ENCODE results near the gene KDM3B.
A peak's percentile ranks its signal among the peaks of the same experiment; 100 is the strongest.

KDM3B gene

GRCh38 chr5:138453590-138453989 is 101.1 kb downstream of the KDM3B start:
- no peak for DNase-seq (ENCODE audit: low read depth)

GRCh38 chr5:138454121-138454520 is 101.6 kb downstream of the KDM3B start:
- DNase-seq (ENCODE audit: low read depth): no peak

GRCh38 chr5:138455232-138455930 is 102.9 kb downstream of the KDM3B start:
- no peak for DNase-seq (ENCODE audit: low read depth)

GRCh38 chr5:138457531-138458275 is 105.2 kb downstream of the KDM3B start:
- no peak for DNase-seq (ENCODE audit: low read depth)

GRCh38 chr5:138458384-138458783 is 105.9 kb downstream of the KDM3B start:
- DNase-seq (ENCODE audit: low read depth): no peak

- DNase-seq (ENCODE audit: low read depth): no peak
Observed at GRCh38 chr5:138458856-138459255, 106.4 kb downstream of the KDM3B start.

GRCh38 chr5:138459311-138459933 is 106.9 kb downstream of the KDM3B start:
- DNase-seq (ENCODE audit: low read depth): no peak

- DNase-seq (ENCODE audit: low read depth): no peak
Observed at GRCh38 chr5:138460032-138460693, 107.7 kb downstream of the KDM3B start.

- DNase-seq (ENCODE audit: low read depth): no peak
Observed at GRCh38 chr5:138461343-138462125, 109.0 kb downstream of the KDM3B start.

- no peak for DNase-seq (ENCODE audit: low read depth)
Observed at GRCh38 chr5:138463419-138464007, 111.0 kb downstream of the KDM3B start.

- no peak for DNase-seq (ENCODE audit: low read depth)
Observed at GRCh38 chr5:138464008-138464387, 111.5 kb downstream of the KDM3B start.

- peak; percentile 90 for DNase-seq (ENCODE audit: low read depth)
Observed at GRCh38 chr5:138464388-138465260, 112.1 kb downstream of the KDM3B start.

GRCh38 chr5:138465261-138466124 is 113.0 kb downstream of the KDM3B start, which contains the start of gene EGR1:
Gene EGR1 (plus strand): TSS chr5:138465479. CDS start chr5:138465762, 283 bp downstream.
- DNase-seq (ENCODE audit: low read depth): no peak

- DNase-seq (ENCODE audit: low read depth): no peak
Observed at GRCh38 chr5:138466125-138466899, 113.8 kb downstream of the KDM3B start.

- no peak for DNase-seq (ENCODE audit: low read depth)
Observed at GRCh38 chr5:138466900-138467710, 114.6 kb downstream of the KDM3B start.

- no peak for DNase-seq (ENCODE audit: low read depth)
Observed at GRCh38 chr5:138467711-138468132, 115.2 kb downstream of the KDM3B start.

GRCh38 chr5:138468133-138468965 is 115.9 kb downstream of the KDM3B start:
- DNase-seq (ENCODE audit: low read depth): no peak
